ENCODE measurements around the gene AUH.

AUH gene

GRCh38 chr9:91214867-91215266 lies 146.9 kb downstream of the AUH start:
- Histone ChIP-seq H2AFZ (ENCODE audit: low read depth, low read length) (no peak overlapping the region), H3K79me2 (ENCODE audit: low read length) (no peaks in the 10 kb centered on the region), H4K20me1 (ENCODE audit: insufficient read depth, low read length) (no peaks in the 10 kb centered on the region), H3K4me2 (ENCODE audit: low read length) (no peak overlapping the region), H3K4me1 (ENCODE audit: low read length) (peaks cover 4% of the 10 kb centered on the region; the same call in 1 of the 2 replicates), H3K27ac (ENCODE audit: low read length) (no peak overlapping the region), H3K9ac (ENCODE audit: low read length) (no peak overlapping the region), H3K27me3 (ENCODE audit: low read depth, low read length) (no peaks in the 10 kb centered on the region), H3K36me3 (replicated peaks; ENCODE audit: low read depth, low read length) (no peaks in the 10 kb centered on the region), H3K9me3 (ENCODE audit: insufficient read depth, low read length) (no peaks in the 10 kb centered on the region), H3K4me3 (ENCODE audit: low read length) (no peak overlapping the region)
- no peak for TF ChIP-seq CTCF (IDR thresholded peaks at IDR 0.05; ENCODE audit: low read depth, low read length)
- TF ChIP-seq EZH2phosphoT487 (IDR thresholded peaks at IDR 0.05; ENCODE audit: low read depth), result no peak

GRCh38 chr9:91214086-91214485 lies 147.6 kb downstream of the AUH start:
- Histone ChIP-seq H3K9me3 (ENCODE audit: insufficient read depth, low read length) (no peaks in the 10 kb centered on the region), H2AFZ (ENCODE audit: low read depth, low read length) (no peak overlapping the region), H4K20me1 (ENCODE audit: insufficient read depth, low read length) (no peaks in the 10 kb centered on the region), H3K4me3 (ENCODE audit: low read length) (no peak overlapping the region), H3K4me1 (ENCODE audit: low read length) (peaks cover 4% of the 10 kb centered on the region; the same call in 1 of the 2 replicates), H3K36me3 (replicated peaks; ENCODE audit: low read depth, low read length) (no peaks in the 10 kb centered on the region), H3K9ac (ENCODE audit: low read length) (no peak overlapping the region), H3K79me2 (ENCODE audit: low read length) (no peaks in the 10 kb centered on the region), H3K4me2 (ENCODE audit: low read length) (no peak overlapping the region), H3K27me3 (ENCODE audit: low read depth, low read length) (no peaks in the 10 kb centered on the region), H3K27ac (ENCODE audit: low read length) (no peak overlapping the region)
- TF ChIP-seq CTCF (IDR thresholded peaks at IDR 0.05; ENCODE audit: low read depth, low read length) (no peak), EZH2phosphoT487 (IDR thresholded peaks at IDR 0.05; ENCODE audit: low read depth) (no peak)

- Histone ChIP-seq H3K4me1 (ENCODE audit: low read length) (peaks cover 18% of the 10 kb centered on the region), H3K9ac (ENCODE audit: low read length) (no peak overlapping the region), H3K27ac (ENCODE audit: low read length) (no peak overlapping the region), H3K79me2 (ENCODE audit: low read length) (no peaks in the 10 kb centered on the region), H4K20me1 (ENCODE audit: insufficient read depth, low read length) (no peaks in the 10 kb centered on the region), H3K9me3 (ENCODE audit: insufficient read depth, low read length) (no peaks in the 10 kb centered on the region), H3K4me3 (ENCODE audit: low read length) (0 out of 2 replicates have a peak overlapping the region, but pooled peaks have one; percentile 41), H2AFZ (ENCODE audit: low read depth, low read length) (no peak overlapping the region), H3K27me3 (ENCODE audit: low read depth, low read length) (no peaks in the 10 kb centered on the region), H3K4me2 (ENCODE audit: low read length) (peak overlapping the region; percentile 49; the same call in 1 of the 2 replicates), H3K36me3 (replicated peaks; ENCODE audit: low read depth, low read length) (no peaks in the 10 kb centered on the region)
- TF ChIP-seq EZH2phosphoT487 (IDR thresholded peaks at IDR 0.05; ENCODE audit: low read depth), result no peak
- TF ChIP-seq CTCF (IDR thresholded peaks at IDR 0.05; ENCODE audit: low read depth, low read length), result no peak
Observed at GRCh38 chr9:91212596-91213243, 149.0 kb downstream of the AUH start.

- Histone ChIP-seq H2AFZ (ENCODE audit: low read depth, low read length) (no peak overlapping the region; the same call in 1 of the 2 replicates), H3K9me3 (ENCODE audit: insufficient read depth, low read length) (no peaks in the 10 kb centered on the region), H3K4me3 (ENCODE audit: low read length) (peak overlapping the region; percentile 41), H3K4me1 (ENCODE audit: low read length) (peaks cover 23% of the 10 kb centered on the region), H3K36me3 (replicated peaks; ENCODE audit: low read depth, low read length) (no peaks in the 10 kb centered on the region), H3K79me2 (ENCODE audit: low read length) (no peaks in the 10 kb centered on the region), H3K27me3 (ENCODE audit: low read depth, low read length) (peaks cover 4% of the 10 kb centered on the region; the same call in 1 of the 2 replicates), H3K9ac (ENCODE audit: low read length) (no peak overlapping the region), H3K4me2 (ENCODE audit: low read length) (peak overlapping the region; percentile 49), H4K20me1 (ENCODE audit: insufficient read depth, low read length) (no peaks in the 10 kb centered on the region), H3K27ac (ENCODE audit: low read length) (no peak overlapping the region)
- no peak for TF ChIP-seq EZH2phosphoT487 (IDR thresholded peaks at IDR 0.05; ENCODE audit: low read depth)
- TF ChIP-seq CTCF (IDR thresholded peaks at IDR 0.05; ENCODE audit: low read depth, low read length), result no peak
Observed at GRCh38 chr9:91211919-91212318, 149.8 kb downstream of the AUH start.
